Right lung (tissue), 10 donors: ENCODE results near the gene ARRDC3. TPM values are rescaled to one million over a fixed set of nuclear protein-coding genes. Genes with fewer than 3 reads are reported as not detected.
"Not testable (repeated sequence)": the region's sequence is repeated elsewhere in the genome, so short reads cannot be mapped to it uniquely, and the experiment has no call there.

ENCODE experiments used
- DNase-seq, 2 donors: peaks; one replicate each; pipeline ENCODE4 v3.0.0-alpha.2; 2013
- long read RNA-seq, 8 donors: transcript quantifications; one replicate each; lab custom pipeline, GENCODE V29; 2026
- polyA plus RNA-seq, 5 donors: library from polyadenylated mRNA; unstranded; fragments of 120-200 nt; gene quantifications; one replicate each; pipeline versions ENCODE4 v1.2.1 to v1.2.3, GENCODE V29; 2013; ENCODE audit warnings: inconsistent platforms in 1 of 5, low replicate concordance in 1 of 5; ENCODE audit not compliant: insufficient read length in 5 of 5, insufficient read depth in 1 of 5

The ARRDC3 gene, protein sequence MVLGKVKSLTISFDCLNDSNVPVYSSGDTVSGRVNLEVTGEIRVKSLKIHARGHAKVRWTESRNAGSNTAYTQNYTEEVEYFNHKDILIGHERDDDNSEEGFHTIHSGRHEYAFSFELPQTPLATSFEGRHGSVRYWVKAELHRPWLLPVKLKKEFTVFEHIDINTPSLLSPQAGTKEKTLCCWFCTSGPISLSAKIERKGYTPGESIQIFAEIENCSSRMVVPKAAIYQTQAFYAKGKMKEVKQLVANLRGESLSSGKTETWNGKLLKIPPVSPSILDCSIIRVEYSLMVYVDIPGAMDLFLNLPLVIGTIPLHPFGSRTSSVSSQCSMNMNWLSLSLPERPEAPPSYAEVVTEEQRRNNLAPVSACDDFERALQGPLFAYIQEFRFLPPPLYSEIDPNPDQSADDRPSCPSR
- polyA plus RNA-seq: 100 to 1,000 TPM in 4 of 5 donors, 10 to 100 TPM in 1; 96.5 to 263 (median 118) TPM
- long read RNA-seq, donor 1, full-length matches to known transcripts: 70 of 121 reads
- long read RNA-seq, donor 1, partial matches to known transcripts: 51 of 121 reads
- long read RNA-seq, donor 1, other reads (novel, unspliced or antisense): 0 of 121 reads
- long read RNA-seq, donor 2, full-length matches to known transcripts: 35 of 40 reads
- long read RNA-seq, donor 2, partial matches to known transcripts: 5 of 40 reads
- long read RNA-seq, donor 2, other reads (novel, unspliced or antisense): 0 of 40 reads
- long read RNA-seq, donor 3, full-length matches to known transcripts: 28 of 40 reads
- long read RNA-seq, donor 3, partial matches to known transcripts: 12 of 40 reads
- long read RNA-seq, donor 3, other reads (novel, unspliced or antisense): 0 of 40 reads
- long read RNA-seq, donor 4, full-length matches to known transcripts: 38 of 72 reads
- long read RNA-seq, donor 4, partial matches to known transcripts: 34 of 72 reads
- long read RNA-seq, donor 4, other reads (novel, unspliced or antisense): 0 of 72 reads
- long read RNA-seq, donor 5, full-length matches to known transcripts: 41 of 82 reads
- long read RNA-seq, donor 5, partial matches to known transcripts: 41 of 82 reads
- long read RNA-seq, donor 5, other reads (novel, unspliced or antisense): 0 of 82 reads
- long read RNA-seq, donor 6, full-length matches to known transcripts: 31 of 61 reads
- long read RNA-seq, donor 6, partial matches to known transcripts: 30 of 61 reads
- long read RNA-seq, donor 6, other reads (novel, unspliced or antisense): 0 of 61 reads
- long read RNA-seq, donor 7, full-length matches to known transcripts: 26 of 34 reads
- long read RNA-seq, donor 7, partial matches to known transcripts: 8 of 34 reads
- long read RNA-seq, donor 7, other reads (novel, unspliced or antisense): 0 of 34 reads
- long read RNA-seq, donor 8, full-length matches to known transcripts: 13 of 13 reads
- long read RNA-seq, donor 8, partial matches to known transcripts: 0 of 13 reads
- long read RNA-seq, donor 8, other reads (novel, unspliced or antisense): 0 of 13 reads

DNA sequence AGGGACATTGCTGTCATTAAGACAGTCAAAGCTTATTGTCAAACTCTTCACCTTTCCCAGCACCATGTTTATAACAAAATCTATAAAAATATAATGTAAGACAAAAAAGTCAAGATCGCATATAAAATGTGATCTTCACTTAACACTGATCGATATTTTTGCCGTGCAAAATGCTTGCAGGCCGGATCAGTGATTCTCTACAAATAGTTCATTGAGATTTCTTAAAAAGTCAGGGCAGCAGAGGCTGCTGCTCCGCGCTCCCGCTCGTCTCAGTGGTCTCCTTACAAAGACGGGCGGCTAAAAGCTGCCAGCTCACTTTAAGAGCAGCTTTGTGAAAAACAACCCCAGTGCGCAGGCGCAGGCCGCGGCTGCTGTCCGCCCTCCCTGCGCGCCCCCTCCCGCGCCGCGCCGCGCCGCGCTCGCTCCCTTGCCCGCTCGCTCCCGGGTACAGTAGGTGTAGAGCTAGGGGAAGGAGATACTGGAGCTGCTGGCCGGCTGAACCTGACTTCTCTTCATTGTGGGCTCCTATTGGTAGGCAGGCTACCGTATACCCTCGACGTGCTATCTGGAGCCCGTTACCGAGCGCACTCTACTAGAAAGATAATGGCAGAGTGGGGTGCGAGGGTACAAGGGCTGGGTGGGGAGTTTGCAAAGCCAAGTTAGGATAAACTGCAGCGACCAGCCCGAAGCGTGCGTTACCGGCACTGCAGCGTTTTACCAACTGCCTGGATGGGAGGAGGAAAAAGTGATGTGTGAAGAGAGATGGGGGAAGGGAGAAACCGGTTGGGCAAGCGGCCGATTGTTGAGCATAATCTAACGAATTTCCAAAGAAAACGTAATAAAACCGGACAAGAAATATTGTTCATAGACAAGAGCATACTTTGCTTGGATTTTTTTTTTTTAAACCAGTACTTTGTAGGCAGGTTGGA lies at the start of gene ARRDC3:
Gene ARRDC3 (minus strand): TSS at position 291 of the 929 bp plus-strand sequence. CDS start 225 bp downstream, at position 66.
- peak; percentile 96 to 97 for DNase-seq

GRCh38 chr5:91430949-91431348 lies 47.8 kb upstream of the ARRDC3 start:
- DNase-seq: no peak

DNA sequence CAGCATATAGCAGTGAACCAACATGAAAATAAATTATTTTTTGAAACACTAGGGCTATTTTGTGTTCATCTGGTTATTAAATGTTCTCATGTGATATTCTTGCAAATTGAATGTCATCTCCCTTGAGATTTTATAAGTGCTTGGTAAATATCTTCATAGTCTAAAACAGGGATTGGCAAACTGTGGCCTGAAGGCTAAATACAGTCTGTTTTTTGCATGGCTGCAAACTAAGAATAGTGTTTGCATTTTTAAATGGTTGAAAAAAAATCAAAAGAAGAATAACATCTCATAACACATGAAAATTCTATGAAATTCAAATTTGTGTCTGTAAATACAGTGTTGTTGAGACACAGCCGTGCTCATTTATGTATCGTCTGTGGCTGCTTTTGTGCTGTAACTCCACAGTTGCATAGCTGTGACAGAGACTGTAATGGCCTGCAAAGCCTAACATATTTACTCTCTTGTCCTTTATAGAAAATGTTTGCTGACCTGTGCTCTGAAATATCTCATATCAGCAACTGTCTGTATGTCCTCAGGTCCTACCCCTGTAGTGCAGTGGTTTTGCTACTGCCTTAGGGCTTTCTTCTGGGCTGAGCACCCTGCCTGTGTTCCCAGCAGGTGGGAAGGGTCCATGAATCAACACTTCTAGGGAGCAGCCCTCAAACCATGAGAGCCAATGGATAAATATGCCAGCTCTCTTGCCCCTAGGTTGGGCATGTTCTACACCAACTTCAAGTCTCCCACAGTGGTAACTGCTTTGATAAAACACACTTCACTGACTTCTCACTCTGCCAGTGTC lies 41.7 kb upstream of the ARRDC3 start:
- no peak for DNase-seq

DNA sequence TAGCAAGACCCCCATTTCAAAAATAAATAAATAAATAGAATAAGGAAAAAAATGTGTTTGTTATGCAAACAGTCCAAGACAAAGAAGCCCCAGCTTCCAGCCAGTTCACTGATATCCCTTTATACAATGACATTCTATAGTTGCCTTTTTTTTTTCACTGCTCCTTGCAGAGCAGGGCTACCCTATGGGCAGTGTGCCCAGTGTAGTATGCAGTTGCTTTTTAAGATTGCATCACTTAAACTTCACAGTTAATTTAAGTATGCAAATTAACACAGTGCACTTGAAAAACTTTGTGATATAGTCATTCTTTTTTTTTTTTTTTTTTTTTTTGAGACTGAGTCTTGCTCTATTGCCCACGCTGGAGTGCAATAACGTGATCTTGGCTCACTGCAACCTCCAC lies 40.8 kb upstream of the ARRDC3 start:
- DNase-seq: no peak

GRCh38 chr5:91420879-91421278 lies 37.8 kb upstream of the ARRDC3 start:
- DNase-seq: no peak

- peak; percentile 23 to 42 for DNase-seq
Measured at GRCh38 chr5:91419571-91420537, 36.7 kb upstream of the ARRDC3 start.

DNA sequence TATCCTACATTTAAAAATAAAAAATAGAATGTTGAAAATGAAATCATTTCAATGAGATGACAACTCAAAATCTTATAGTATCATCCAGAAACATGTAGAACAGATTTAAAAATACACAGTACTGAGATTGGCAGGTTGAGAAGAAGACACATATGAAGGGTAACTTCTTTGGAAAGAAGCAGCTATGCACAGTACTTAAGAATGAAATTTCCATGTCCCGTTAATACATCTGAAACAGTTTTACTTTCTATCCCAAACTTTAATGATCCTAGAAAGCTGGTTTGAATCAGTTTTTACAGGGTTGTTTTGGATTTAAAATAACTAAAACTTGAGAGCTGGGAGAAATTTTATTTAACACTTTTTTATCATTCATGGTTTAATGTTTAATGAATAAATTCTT lies 36.0 kb upstream of the ARRDC3 start:
- no peak for DNase-seq

DNA sequence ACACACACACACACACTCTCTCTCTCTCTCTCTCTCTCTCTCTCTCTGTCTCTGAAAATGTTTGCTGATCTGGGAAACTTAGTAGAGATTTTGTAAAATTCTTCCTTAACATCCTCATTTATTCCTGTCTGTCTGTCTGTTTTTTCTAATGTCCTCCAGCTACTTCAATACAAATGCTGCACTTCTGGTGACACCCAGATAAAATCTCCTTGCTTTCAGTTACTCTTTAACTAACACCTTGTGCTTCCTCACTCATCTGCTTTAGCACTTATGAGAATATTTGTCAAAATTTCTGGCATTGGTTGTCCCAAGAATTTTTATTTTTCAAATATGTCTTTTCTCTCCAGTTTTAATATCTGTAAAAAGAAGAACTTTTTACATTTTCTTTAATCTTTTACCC lies 35.0 kb upstream of the ARRDC3 start:
- DNase-seq: no peak

GRCh38 chr5:91417219-91417618 lies 34.1 kb upstream of the ARRDC3 start:
- DNase-seq: no peak

GRCh38 chr5:91416491-91416890 lies 33.4 kb upstream of the ARRDC3 start:
- DNase-seq: no peak

GRCh38 chr5:91409304-91409703 lies 26.2 kb upstream of the ARRDC3 start:
- DNase-seq: no peak

DNA sequence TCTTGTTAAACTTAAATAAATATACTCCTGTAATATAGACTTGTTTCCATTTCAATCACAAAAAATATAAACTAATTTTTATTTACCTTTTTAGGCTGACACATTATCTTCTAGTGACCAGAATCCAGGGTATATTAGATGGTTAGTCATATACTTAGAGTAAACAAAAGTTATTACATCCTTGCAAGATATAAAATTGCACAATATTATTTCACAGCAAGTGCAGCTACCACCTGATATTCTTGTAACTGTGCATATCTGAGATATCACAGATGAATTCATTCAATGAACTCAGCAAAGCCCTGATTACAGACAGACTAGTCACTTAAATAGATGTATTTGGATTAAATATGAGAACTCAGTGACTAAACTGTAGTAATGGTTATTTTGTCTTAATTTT lies 25.6 kb upstream of the ARRDC3 start:
- DNase-seq: no peak

DNA sequence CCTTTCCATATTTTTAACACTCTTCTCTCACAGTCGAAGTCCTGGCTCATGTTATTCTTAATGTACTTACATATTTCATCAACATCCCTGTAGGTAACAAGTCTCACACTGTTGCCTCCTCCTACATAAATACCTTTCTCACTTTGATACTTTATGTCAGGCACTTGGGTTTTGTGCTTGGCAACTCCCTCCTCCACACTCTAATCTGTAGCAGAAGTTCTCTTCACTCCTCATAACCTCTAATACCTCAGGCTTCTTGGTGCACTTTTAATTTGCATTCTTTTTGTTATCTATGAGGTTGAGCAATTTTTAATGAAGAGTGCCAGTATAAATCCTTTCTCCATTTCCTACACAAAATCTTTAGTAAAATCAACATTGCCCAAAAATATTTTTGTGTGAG lies 24.1 kb upstream of the ARRDC3 start:
- DNase-seq: no peak

DNA sequence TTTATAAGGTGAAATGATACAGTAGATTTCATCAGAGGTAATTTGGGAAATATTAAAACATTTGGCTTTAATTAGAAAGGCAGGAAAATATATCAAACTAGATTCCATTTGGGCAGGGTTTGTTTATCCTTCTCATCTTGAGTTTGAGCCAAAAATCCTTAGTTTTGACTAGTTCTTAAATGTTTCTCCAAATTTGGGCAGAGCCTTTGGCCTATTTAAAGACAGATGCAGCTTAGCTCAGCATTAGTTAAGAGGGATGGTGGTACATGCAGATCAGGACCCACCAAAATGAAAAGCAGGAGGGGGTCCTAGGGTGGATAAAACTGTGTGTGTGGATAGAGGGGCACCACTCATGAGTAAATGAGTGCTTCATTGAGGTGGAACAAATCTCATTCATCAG lies 20.3 kb upstream of the ARRDC3 start:
- DNase-seq: no peak

DNA sequence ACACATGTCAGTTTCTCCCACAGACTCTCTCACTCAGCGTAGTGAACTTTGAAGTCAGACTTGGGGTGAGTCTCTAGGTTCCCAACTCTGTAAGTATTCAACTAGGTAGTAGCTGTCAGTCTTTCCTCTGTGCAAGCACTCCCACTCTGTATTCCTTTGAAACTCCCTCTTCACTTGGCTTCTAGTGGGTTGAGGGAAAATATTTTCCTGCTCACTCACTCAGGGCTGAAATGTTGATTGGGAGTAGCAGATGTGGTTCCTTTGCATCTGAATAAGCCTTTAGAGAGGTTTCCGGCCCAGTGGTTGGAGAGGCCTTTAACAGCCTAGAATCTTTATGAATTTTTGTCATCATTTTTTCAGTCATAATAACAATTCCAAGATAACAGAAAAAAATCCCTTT lies 18.1 kb upstream of the ARRDC3 start:
- no peak for DNase-seq

DNA sequence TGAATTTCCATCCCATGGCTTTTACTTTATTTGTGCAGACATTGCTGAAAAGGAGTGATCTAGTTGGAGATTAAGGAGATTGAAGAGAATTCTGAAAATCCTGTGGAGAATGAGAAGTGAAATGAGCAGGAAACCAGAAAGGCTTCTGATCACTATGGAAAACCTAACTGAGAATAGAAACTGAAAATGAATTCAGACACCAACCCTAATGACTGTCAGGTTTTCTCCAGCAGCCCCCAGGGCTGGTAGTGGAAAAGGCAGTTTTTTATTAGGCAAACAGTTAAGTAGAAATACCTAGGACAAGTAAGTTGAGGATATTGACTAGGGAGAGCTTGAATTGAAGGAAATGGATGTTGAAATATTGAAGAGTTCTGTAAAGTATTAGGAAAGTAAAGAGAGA lies 14.7 kb upstream of the ARRDC3 start:
- no peak for DNase-seq

- DNase-seq: no peak
Measured at GRCh38 chr5:91390268-91390667, 7.2 kb upstream of the ARRDC3 start.

- not testable (repeated sequence) for DNase-seq
Measured at GRCh38 chr5:91389555-91389954, 6.4 kb upstream of the ARRDC3 start.
